MM.1S (cell line): ENCODE measurements around the gene TJP1.
"Not testable (repeated sequence)": the region's sequence is repeated elsewhere in the genome, so short reads cannot be mapped to it uniquely, and the experiment has no call there.

Source experiments
- DNase-seq: peaks from one replicate; pipeline ENCODE4 v3.0.0-alpha.2; 2015
- H2AFZ ChIP-seq: fragments of 300-600 bp; sonication (generic); 2 replicates; pipeline ENCODE4 v1.6.0; 2016; ENCODE audit warnings: antibody characterized with exemption, low read length
- H3F3A ChIP-seq: fragments of 300-600 bp; sonication (generic); 2 replicates; pipeline ENCODE4 v1.6.1; 2016; ENCODE audit warnings: mild to moderate bottlenecking, antibody characterized with exemption, low read length, moderate library complexity, mixed read lengths; ENCODE audit not compliant: insufficient read depth
- H3K27ac ChIP-seq: fragments of 300-600 bp; sonication (generic); 2 replicates; pipeline ENCODE4 v1.5.1; 2016; ENCODE audit warnings: mild to moderate bottlenecking, low read length
- H3K27me3 ChIP-seq: fragments of 300-600 bp; sonication (generic); replicated peaks from 2 replicates; pipeline ENCODE4 v1.6.0; 2016; ENCODE audit warnings: low read length; ENCODE audit not compliant: insufficient read depth
- H3K36me3 ChIP-seq: fragments of 300-600 bp; sonication (generic); replicated peaks from 2 replicates; pipeline ENCODE4 v1.6.1; 2016; ENCODE audit warnings: mild to moderate bottlenecking, low read length, mixed read lengths; ENCODE audit not compliant: insufficient read depth
- H3K4me1 ChIP-seq: fragments of 300-600 bp; sonication (generic); 2 replicates; pipeline ENCODE4 v1.6.1; 2016; ENCODE audit warnings: low read length, mixed read lengths
- H3K4me2 ChIP-seq: fragments of 300-600 bp; sonication (generic); 2 replicates; pipeline ENCODE4 v1.6.0; 2016; ENCODE audit warnings: low read depth, low read length
- H3K4me3 ChIP-seq: fragments of 300-600 bp; sonication (generic); 2 replicates; pipeline ENCODE4 v1.5.1; 2016; ENCODE audit warnings: low read length, mixed read lengths
- H3K79me2 ChIP-seq: fragments of 300-600 bp; sonication (generic); 2 replicates; pipeline ENCODE4 v1.6.1; 2016; ENCODE audit warnings: mixed run types, low read length, mixed read lengths
- H3K9ac ChIP-seq: fragments of 300-600 bp; sonication (generic); 2 replicates; pipeline ENCODE4 v1.6.1; 2016; ENCODE audit warnings: low read length, mixed read lengths
- H3K9me2 ChIP-seq: fragments of 300-600 bp; sonication (generic); replicated peaks from 2 replicates; pipeline ENCODE4 v1.6.1; 2016; ENCODE audit warnings: mild to moderate bottlenecking, low read length, mixed read lengths; ENCODE audit not compliant: insufficient read depth
- H3K9me3 ChIP-seq: fragments of 300-600 bp; sonication (generic); replicated peaks from 2 replicates; pipeline ENCODE4 v1.6.1; 2016; ENCODE audit warnings: mild to moderate bottlenecking, low read length, mixed read lengths; ENCODE audit not compliant: insufficient read depth
- H4K20me1 ChIP-seq: fragments of 300-600 bp; sonication (generic); 2 replicates; pipeline ENCODE4 v1.6.1; 2016; ENCODE audit warnings: mild to moderate bottlenecking, low read length, moderate library complexity, mixed read lengths; ENCODE audit not compliant: insufficient read depth
- CTCF ChIP-seq: fragments of 300-600 bp; sonication (generic); IDR thresholded peaks from 2 replicates; pipeline ENCODE4 v1.5.1; 2016; ENCODE audit warnings: antibody characterized with exemption, low read length, mixed read lengths
- EZH2 ChIP-seq: fragments of 300-600 bp; sonication (generic); optimal IDR thresholded peaks from 2 replicates; pipeline ENCODE3; 2017; ENCODE audit warnings: low read depth, mild to moderate bottlenecking, antibody characterized with exemption, low read length, mixed read lengths
- EZH2phosphoT487 ChIP-seq: fragments of 300-600 bp; sonication (generic); IDR thresholded peaks from 2 replicates; pipeline ENCODE4 v1.6.1; 2018; ENCODE audit warnings: antibody characterized with exemption, low read length

TJP1 gene

GRCh38 chr15:29734917-29735572 is 87.2 kb downstream of the TJP1 start:
- no peaks in the 10 kb centered on the region for H4K20me1 ChIP-seq
- DNase-seq = no peak
- H2AFZ ChIP-seq = no peak overlapping the region
- H3K27me3 ChIP-seq = no peaks in the 10 kb centered on the region
- H3K9me3 ChIP-seq = no peaks in the 10 kb centered on the region
- H3K36me3 ChIP-seq = no peaks in the 10 kb centered on the region; the same call in 1 of the 2 replicates
- no peak overlapping the region for H3K27ac ChIP-seq
- H3K79me2 ChIP-seq = no peaks in the 10 kb centered on the region
- H3K9ac ChIP-seq = no peak overlapping the region
- TF ChIP-seq EZH2phosphoT487 (no peak), EZH2 (no peak), CTCF (no peak)
- no peaks in the 10 kb centered on the region for H3K9me2 ChIP-seq
- no peaks in the 10 kb centered on the region for H3K4me1 ChIP-seq
- no peak overlapping the region for H3K4me3 ChIP-seq
- H3K4me2 ChIP-seq = no peak overlapping the region
- no peaks in the 10 kb centered on the region for H3F3A ChIP-seq

- no peaks in the 10 kb centered on the region for H4K20me1 ChIP-seq
Observed at GRCh38 chr15:29731865-29732264, 90.4 kb downstream of the TJP1 start.

GRCh38 chr15:29730471-29730870 is 91.8 kb downstream of the TJP1 start:
- H3F3A ChIP-seq, H3K9me2 ChIP-seq: not testable (repeated sequence)

More at GRCh38 chr15:29731865-29732264, 90.4 kb downstream of the TJP1 start:
- no peaks in the 10 kb centered on the region for H3K79me2 ChIP-seq
- no peaks in the 10 kb centered on the region for H3K4me1 ChIP-seq
- no peak overlapping the region for H2AFZ ChIP-seq
- H3K9me2 ChIP-seq = no peaks in the 10 kb centered on the region
- no peak overlapping the region for H3K4me3 ChIP-seq
- H3K9ac ChIP-seq = no peak overlapping the region
- H3K9me3 ChIP-seq = no peaks in the 10 kb centered on the region
- H3F3A ChIP-seq = no peaks in the 10 kb centered on the region
- no peak for TF ChIP-seq CTCF
- TF ChIP-seq EZH2 = no peak
- no peak for TF ChIP-seq EZH2phosphoT487
- no peak overlapping the region for H3K4me2 ChIP-seq
- H3K27ac ChIP-seq = no peak overlapping the region
- no peak for DNase-seq
- H3K36me3 ChIP-seq = no peaks in the 10 kb centered on the region; the same call in 1 of the 2 replicates
- no peaks in the 10 kb centered on the region for H3K27me3 ChIP-seq

DNA sequence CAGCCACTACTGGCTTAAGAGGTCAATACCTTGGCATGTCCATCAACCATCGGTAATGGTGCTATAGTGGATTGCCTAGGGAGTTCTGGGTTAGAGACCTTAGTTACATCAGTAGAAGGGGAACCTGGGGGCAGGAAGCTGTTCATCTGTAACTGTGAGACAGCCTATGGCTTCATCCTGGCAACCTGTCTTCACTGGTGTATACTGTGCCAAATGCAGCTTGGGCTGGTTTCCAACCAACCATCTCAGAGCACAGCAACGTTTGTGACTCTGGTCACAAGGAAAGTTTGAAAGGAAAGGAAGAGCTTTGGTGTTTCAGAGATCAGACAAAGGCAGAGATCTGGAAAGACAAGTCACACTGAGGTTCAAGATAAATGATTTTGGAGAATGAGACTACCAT is 93.8 kb downstream of the TJP1 start:
- no peaks in the 10 kb centered on the region for H3K36me3 ChIP-seq
- H3K27ac ChIP-seq = no peak overlapping the region
- no peaks in the 10 kb centered on the region for H3K27me3 ChIP-seq

More at GRCh38 chr15:29730471-29730870, 91.8 kb downstream of the TJP1 start:
- not testable (repeated sequence) for H4K20me1 ChIP-seq, H3K9ac ChIP-seq, H3K9me3 ChIP-seq, H3K4me2 ChIP-seq, H3K79me2 ChIP-seq, DNase-seq, H3K4me1 ChIP-seq, H2AFZ ChIP-seq, H3K27ac ChIP-seq, H3K27me3 ChIP-seq, H3K4me3 ChIP-seq, H3K36me3 ChIP-seq

More for the DNA sequence above, 93.8 kb downstream of the TJP1 start:
- H3K9me3 ChIP-seq = no peaks in the 10 kb centered on the region
- H3K79me2 ChIP-seq = no peaks in the 10 kb centered on the region
- TF ChIP-seq CTCF (no peak), EZH2 (no peak), EZH2phosphoT487 (no peak)
- H3K4me3 ChIP-seq = no peak overlapping the region
- no peak overlapping the region for H2AFZ ChIP-seq
- no peaks in the 10 kb centered on the region for H3K4me1 ChIP-seq
- H4K20me1 ChIP-seq = no peaks in the 10 kb centered on the region
- H3K9ac ChIP-seq = no peak overlapping the region
- H3K4me2 ChIP-seq = no peak overlapping the region
- H3K9me2 ChIP-seq = no peaks in the 10 kb centered on the region
- DNase-seq = no peak
- H3F3A ChIP-seq = no peaks in the 10 kb centered on the region
